SK-MEL-5 (cell line): Measurements from ENCODE around the gene PPP2R5A. TPM values are rescaled to one million over a fixed set of nuclear protein-coding genes. Genes with fewer than 3 reads are reported as not detected.
"Not testable (repeated sequence)": the region's sequence is repeated elsewhere in the genome, so short reads cannot be mapped to it uniquely, and the experiment has no call there.

Experiments
- DNase-seq: peaks from one replicate; pipeline ENCODE4 v3.0.0-alpha.2; 2016; ENCODE audit warnings: low read depth, low spot score
- in situ Hi-C: cut with HindIII; loops from 2 replicates; pipeline ENCODE4 v1.10.0; 2016; ENCODE audit warnings: low sequenced_read_pairs, high pct_unique_total_duplicates, low pct_unique_long_range_greater_than_20kb
- total RNA-seq: library from RNA; depleted of rRNA; stranded (reverse); fragments of >200 nt; shearing (Covaris generic); gene quantifications from 2 replicates; pipeline ENCODE4 v1.2.3, GENCODE V29; 2014

The PPP2R5A gene
- total RNA-seq, 1 experiment from 2014 or later, result 55.8 TPM

- DNase-seq, result no peak
- in situ Hi-C loops, result no loop called here
These were observed 24.5 kb upstream of the PPP2R5A start for GRCh38 chr1:212260557-212261355.

GRCh38 chr1:212261361-212261929, 23.8 kb upstream of the PPP2R5A start:
- in situ Hi-C loops, result no loop called here
- DNase-seq, result no peak

- in situ Hi-C loops, result no loop called here
- no peak for DNase-seq
These were observed 18.2 kb upstream of the PPP2R5A start for GRCh38 chr1:212267017-212267416.

GRCh38 chr1:212267460-212267859, 17.8 kb upstream of the PPP2R5A start:
- DNase-seq, result no peak
- in situ Hi-C loops, result no loop called here

GRCh38 chr1:212269306-212269705, 15.9 kb upstream of the PPP2R5A start:
- peak; percentile 32 for DNase-seq
- in situ Hi-C loops, result no loop called here

- in situ Hi-C loops, result no loop called here
- DNase-seq, result peak; percentile 55
These were observed 14.6 kb upstream of the PPP2R5A start for GRCh38 chr1:212270564-212270963.

GRCh38 chr1:212271234-212271633, 14.0 kb upstream of the PPP2R5A start:
- in situ Hi-C loops, result no loop called here
- DNase-seq, result no peak

- in situ Hi-C loops, result no loop called here
- DNase-seq, result no peak
These were observed 13.3 kb upstream of the PPP2R5A start for GRCh38 chr1:212271823-212272485.

GRCh38 chr1:212281590-212281989, 3.6 kb upstream of the PPP2R5A start:
- no peak for DNase-seq
- in situ Hi-C loops, result no loop called here

GRCh38 chr1:212283741-212284140, 1.5 kb upstream of the PPP2R5A start:
- no peak for DNase-seq
- in situ Hi-C loops, result no loop called here

GRCh38 chr1:212284332-212284743, 872 bp upstream of the PPP2R5A start:
- no peak for DNase-seq
- in situ Hi-C loops, result no loop called here

- peak; percentile 45 for DNase-seq
- in situ Hi-C loops, result no loop called here
These were observed 710 bp downstream of the PPP2R5A start for GRCh38 chr1:212285685-212286555.

- in situ Hi-C loops, result no loop called here
- DNase-seq, result peak; percentile 30
These were observed 1.4 kb downstream of the PPP2R5A start for GRCh38 chr1:212286556-212287131.

- DNase-seq, result no peak
- in situ Hi-C loops, result no loop called here
These were observed 2.2 kb downstream of the PPP2R5A start for GRCh38 chr1:212287261-212287895.

GRCh38 chr1:212287995-212288394, 2.8 kb downstream of the PPP2R5A start:
- in situ Hi-C loops, DNase-seq: not testable (repeated sequence)

- no peak for DNase-seq
- in situ Hi-C loops, result no loop called here
These were observed 3.4 kb downstream of the PPP2R5A start for GRCh38 chr1:212288615-212289014.
